GM21367 (cell line): ENCODE data around the gene DAPK2.

Source experiments
- ATAC-seq: cut with Tn5 transposase; IDR thresholded peaks from one replicate; pipeline ENCODE4 v1.9.1; 2021; ENCODE audit not compliant: unreplicated experiment

Gene DAPK2

DNA sequence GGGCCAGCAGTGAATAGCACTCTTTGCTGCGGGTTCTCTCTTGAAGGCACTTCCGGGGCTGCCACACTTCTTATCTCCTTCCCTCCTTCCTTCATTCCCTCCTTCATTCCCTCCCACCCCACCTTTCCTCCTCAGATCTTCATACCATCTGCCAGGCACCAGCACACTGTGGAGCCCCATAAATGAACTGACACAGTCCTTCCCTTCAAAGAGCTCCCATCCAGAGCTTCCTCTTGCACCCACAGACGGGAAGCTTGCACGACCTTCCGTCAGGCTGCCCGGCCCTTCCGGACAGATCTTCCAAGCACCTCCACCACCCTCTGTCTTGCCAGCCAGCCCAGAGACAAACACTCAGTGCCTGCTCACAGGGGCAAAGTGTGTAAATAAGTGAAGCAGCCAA is 147.1 kb downstream of the DAPK2 start:
- ATAC-seq = no peak

DNA sequence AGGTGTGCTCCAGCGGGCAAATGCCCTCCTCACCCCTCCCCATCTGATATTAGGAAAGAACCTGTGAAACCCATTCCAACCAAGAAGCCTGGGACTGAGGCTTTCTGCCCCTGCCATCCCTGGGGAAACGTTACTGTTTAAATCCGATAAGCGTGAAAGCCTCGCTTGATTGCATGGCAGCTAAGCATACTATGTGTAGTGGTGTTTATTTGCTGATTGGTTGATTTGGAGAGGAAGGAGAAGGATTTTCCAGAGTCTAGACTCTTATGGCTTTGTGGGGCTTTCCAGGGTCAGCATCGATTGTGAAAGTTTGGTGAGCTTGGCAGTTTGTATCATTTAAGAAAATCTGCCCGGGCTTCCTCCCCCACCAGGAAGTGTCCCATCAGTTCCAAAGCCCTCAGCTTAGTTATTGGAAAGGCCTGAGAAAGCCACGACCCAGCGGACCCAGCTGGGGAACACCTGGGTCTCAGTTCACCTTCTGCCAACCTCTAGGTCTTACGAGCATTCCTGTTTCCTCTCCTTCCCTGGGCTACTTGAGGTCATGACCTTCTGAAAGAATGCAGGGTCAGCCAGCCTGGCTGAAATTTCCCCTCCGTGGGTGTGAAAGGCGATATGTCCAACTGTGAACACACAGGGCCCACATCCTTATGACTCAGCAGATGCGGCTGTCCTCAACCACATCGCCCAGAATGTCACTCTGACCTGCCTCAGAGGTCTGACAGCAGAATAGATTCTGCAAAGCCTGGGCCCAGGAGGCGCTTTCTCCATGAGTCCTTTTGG is 149.8 kb downstream of the DAPK2 start:
- ATAC-seq = peak; percentile 51

GRCh38 chr15:63895787-63896218 is 150.5 kb downstream of the DAPK2 start:
- ATAC-seq = no peak

- ATAC-seq = no peak
Measured at GRCh38 chr15:63895194-63895593, 151.1 kb downstream of the DAPK2 start.

- ATAC-seq = no peak
Measured at GRCh38 chr15:63894662-63894949, 151.7 kb downstream of the DAPK2 start.

DNA sequence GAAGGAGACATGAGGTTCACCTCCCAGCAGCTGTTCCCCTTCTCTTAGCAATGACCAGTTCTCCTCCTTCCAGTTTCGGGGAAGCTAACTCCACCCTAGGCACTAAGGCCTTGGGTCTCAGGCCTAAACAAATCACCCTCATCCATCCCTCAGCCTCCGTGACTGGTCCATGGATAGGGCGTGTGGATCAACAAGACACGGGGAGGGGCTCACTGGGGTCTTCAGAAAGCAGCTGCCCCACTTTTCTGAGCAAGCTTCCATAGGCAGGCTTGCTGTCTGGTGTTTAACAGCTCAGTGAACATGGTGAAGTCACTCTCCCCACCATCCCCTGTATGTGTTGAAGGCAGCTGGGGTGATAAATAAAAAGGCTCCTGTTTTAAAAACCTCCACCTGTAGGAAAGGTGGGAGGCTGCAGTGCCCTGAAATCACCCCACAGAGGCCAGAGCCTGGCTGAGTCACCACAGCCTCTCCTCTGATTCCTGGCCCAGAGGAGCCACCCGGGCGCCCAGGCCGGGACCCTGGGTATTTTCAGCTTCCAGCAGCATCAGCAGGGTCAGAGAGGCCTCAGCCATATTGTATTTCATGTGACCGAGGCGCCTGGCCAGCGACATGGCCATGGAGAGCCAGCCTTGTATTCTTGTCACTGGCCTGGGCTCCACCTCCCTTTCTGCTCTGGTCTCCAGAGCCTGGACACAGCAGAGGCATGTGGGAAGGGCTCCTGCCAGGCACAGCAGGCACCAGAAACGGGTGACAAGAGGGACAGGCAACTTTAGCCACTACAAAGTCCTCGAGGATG is 152.2 kb downstream of the DAPK2 start:
- ATAC-seq = no peak

DNA sequence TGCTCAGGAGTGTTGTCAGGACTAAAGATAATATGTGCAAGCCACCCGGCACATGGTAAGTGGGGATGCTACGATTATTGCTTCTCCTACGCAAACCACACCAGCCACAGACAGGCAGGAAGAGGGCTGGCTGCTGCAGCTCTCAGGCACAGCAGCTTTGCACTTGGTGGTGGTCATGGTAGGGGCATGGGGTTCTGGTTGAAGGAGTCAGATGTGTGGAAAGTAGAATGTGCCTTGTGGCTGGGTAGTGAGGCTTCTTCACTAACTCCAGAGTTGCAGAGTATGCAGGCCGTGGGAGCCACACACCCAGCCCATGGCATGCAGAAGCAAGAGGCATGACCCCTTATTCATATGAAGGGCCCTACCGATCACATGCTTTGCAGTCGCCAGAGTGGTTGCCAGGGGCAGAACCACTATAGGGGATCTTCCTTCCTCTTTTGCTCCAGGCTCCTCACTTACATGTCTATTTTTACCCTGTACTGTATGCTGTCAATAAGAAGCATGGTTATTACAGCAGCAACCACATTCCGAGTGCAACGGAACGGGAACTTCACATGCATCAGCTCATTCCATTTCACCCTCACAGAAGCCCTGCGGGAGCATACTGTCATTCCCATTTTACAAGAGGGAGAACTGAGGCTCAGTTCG is 153.4 kb downstream of the DAPK2 start:
- no peak for ATAC-seq

DNA sequence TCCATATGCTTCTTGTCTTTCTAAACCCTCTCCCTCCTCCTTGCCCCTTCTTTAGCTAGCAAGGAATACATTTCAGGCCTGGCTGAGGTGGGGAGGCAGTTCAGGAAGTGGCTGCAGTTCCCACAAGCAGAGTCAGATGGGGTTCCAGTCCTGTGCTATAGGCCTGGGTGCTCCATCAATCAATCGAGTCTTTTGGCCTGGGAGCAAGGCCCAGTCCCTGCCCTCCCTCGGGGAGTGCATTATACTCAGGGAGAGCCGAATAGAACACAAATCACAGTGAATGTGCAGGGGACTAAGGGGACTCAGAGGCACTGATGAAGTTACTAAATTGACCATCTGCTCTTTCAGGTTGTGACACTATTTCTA is 154.5 kb downstream of the DAPK2 start:
- ATAC-seq = no peak

DNA sequence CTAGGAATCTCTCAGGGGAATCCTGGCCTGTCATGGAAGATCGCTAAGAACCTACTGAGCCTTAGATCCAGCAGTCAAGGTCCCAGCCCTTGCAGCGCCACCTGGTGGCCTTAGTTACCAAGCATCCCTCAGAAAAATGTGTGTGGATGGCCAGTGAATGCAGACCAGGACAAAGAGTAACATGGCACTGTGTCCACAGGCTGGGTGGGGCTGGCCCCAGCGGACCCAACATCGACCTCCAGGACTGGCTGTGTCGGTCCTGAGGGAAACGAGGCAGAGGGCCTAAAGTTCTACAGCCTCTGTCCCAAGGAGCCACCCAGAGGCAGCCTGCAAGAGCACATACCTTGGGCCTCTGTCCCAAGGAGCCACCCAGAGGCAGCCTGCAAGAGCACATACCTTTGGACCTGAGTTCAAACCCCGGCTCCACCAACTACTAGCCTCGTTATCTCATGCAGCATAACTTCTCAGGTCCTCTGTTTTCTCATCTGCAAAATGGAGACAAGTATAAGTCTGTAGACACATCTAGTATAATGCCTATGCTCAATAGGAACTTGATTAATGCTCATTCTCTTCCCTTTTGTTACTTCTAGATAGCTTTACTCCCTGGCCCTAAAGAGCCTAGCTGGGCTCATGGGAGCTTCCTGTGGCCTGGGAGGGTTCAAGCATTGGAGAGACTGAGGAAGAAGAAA is 155.1 kb downstream of the DAPK2 start:
- no peak for ATAC-seq

GRCh38 chr15:63890617-63891016 is 155.7 kb downstream of the DAPK2 start:
- ATAC-seq = no peak

GRCh38 chr15:63889831-63890230 is 156.5 kb downstream of the DAPK2 start:
- no peak for ATAC-seq

- no peak for ATAC-seq
Measured at GRCh38 chr15:63888823-63889222, 157.5 kb downstream of the DAPK2 start.

DNA sequence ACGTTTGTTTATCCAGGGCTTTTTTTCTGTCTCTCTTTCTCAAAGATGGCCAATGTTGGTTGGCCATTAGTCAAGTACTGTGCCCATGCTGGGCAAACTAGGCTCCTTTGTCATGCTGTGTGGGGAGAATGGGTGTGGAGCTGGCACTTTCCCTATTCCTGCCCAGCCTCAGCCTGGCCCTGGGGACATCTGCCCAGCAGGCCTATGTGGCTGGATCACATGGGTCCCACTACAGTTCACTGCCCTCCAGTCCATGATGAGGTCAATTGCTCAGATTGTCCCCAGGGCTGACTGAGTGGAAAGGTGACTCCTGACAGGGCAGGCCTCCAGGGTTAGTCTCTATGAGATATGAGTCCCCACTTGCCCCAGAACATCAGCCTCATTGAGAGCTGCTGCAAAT is 158.1 kb downstream of the DAPK2 start:
- no peak for ATAC-seq

- ATAC-seq = no peak
Measured at GRCh38 chr15:63887630-63888029, 158.7 kb downstream of the DAPK2 start.

DNA sequence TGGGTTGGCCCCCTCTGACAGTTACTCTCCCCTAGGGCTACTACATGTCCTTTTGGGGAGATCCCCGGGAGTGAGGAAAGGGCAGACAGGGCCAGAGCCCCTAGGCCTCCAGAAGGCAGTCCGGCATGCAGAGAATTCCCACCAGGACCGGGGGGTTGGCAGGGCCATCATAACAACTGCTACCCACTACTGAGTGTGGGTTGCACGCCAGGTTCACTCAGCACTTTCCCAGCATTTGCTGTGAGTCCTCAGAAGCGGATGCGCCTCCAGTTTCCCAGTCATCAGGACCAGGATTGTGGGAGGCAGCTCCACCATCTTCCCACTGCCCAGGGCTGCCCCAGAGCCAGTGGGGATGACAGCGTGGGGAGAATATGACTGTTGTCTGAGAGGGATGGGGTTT is 161.3 kb downstream of the DAPK2 start:
- ATAC-seq = no peak

DNA sequence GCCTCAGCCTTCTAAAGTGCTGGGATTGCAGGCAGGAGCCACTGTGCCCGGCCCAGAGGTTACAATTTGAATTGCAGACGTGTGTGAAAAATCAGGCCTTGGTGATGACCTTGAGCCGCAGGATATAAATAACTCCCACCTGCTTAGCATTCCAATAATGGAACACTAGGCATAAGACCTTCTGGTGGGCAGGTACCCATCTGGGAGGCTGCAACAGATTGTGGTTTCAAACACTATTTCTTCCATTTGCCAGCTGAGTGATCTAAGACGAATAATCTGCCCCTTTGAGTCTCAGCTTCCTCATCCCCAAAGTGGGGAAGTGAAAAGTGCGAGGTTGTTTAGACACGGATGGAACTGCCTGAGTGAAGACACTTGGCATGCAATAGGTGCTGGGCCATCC is 164.9 kb downstream of the DAPK2 start:
- ATAC-seq = peak; percentile 50

- no peak for ATAC-seq
Measured at GRCh38 chr15:63880744-63881143, 165.5 kb downstream of the DAPK2 start.

DNA sequence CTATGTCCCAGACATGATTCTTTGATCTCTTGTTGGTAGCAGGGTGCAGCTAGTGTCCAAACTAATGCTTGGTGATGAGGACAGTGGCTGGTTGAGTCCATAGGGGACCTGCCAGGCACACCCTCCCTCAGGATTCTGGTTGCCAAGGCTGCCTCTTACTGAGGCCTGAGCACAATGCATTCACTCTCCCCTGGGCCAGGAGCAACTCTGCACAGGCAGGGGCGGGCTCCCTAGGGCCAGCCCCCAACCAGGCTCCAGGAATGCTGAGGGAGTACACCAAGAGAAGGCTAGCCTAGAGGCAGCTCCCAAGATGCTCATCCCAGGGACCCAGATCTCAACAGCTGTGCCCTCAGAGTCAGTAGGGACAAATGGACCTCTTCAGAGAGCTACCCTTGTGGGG is 166.3 kb downstream of the DAPK2 start:
- no peak for ATAC-seq

DNA sequence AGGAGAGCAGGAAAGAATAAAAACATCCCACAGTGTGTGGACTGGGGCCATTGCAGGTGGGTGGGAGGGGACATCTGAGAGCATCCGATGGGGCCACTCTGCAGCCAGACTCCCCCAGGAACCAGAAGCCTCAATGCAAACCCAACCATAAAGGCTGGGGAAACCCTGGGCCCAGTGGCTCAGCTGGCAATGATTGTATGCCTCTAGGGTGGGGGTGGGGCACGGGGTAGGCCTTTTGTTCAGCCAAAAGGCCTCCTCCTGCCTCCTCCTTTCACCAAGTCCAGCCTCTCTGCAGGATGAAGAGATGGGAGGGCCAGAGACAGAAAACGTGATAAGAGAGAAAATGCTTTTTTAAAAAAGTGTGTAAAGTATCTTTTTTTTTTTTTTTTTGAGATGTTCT is 167.1 kb downstream of the DAPK2 start:
- ATAC-seq = no peak

- no peak for ATAC-seq
Measured at GRCh38 chr15:63877713-63878271, 168.5 kb downstream of the DAPK2 start.

DNA sequence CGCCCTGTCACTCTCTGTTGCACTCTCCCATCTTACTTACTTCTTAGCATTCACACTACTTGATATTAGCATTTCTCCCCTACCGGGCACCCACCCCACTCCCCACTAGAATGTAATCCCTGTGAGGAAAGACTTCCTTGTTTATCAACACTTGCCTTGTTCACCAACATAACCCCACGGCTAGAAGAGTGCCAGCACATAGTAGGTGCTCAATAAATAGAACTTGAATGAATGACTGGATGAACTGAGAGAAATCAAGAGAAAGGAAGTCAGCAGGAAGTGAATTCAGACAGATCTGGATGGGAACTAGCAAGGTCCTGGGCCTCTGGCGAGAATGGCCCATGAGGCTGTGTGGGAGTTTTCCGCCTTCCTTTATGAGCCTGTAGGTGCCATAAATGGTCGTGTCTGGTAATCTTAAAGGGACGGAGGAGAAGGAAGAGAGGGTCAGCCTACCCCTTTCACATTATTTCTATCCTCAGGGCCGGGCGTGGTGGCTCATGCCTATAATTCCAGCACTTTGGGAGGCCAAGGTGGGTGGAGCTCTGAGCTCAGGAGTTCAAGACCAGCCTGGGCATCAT is 170.1 kb downstream of the DAPK2 start:
- no peak for ATAC-seq
